Measurements from ENCODE around the gene VTA1. TPM values are rescaled to one million over a fixed set of nuclear protein-coding genes. Genes with fewer than 3 reads are reported as not detected.

The VTA1 gene
- total and polyA plus RNA-seq, 2 of the 13 experiments (the other 11 are each of a cell fraction or from before 2014, with no cell fraction given): 70.7 to 89.1 TPM

DNA sequence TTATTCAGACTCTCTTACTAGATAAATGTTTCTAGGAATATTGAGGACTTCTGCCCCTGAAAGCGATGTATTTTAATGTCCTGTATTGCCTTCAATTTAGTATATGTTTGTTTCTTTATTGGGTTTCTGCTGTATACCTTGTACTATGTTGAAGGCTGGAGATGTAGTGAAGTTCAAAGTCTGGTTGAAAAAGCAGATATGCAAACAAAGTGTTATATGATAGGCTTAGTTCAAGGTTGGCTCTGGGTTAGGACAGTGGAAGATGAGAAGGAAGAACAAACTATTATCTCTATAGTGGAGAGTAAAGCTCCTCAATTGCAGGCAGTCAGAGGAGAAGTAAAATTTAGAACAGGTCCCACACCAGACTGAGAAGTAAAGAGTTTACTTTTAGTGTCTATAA lies 118.4 kb downstream of the VTA1 start (continued):
- TF ChIP-seq, protein P1, sequence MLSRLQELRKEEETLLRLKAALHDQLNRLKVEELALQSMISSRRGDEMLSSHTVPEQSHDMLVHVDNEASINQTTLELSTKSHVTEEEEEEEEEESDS (CRISPR knock-in tag; IDR thresholded peaks at IDR 0.05; ENCODE audit: borderline replicate concordance): peak; percentile 58; the same call in 1 of the 2 replicates
- no peak for TF ChIP-seq GABPA (IDR thresholded peaks at IDR 0.05; ENCODE audit: low read depth, low read length)
- TF ChIP-seq GABPA (CRISPR knock-in tag; IDR thresholded peaks at IDR 0.05; ENCODE audit: low read depth): no peak
- TF ChIP-seq PPARG (CRISPR knock-in tag; conservative IDR thresholded peaks at IDR 0.05): peak; percentile 91
- TF ChIP-seq, protein P2, sequence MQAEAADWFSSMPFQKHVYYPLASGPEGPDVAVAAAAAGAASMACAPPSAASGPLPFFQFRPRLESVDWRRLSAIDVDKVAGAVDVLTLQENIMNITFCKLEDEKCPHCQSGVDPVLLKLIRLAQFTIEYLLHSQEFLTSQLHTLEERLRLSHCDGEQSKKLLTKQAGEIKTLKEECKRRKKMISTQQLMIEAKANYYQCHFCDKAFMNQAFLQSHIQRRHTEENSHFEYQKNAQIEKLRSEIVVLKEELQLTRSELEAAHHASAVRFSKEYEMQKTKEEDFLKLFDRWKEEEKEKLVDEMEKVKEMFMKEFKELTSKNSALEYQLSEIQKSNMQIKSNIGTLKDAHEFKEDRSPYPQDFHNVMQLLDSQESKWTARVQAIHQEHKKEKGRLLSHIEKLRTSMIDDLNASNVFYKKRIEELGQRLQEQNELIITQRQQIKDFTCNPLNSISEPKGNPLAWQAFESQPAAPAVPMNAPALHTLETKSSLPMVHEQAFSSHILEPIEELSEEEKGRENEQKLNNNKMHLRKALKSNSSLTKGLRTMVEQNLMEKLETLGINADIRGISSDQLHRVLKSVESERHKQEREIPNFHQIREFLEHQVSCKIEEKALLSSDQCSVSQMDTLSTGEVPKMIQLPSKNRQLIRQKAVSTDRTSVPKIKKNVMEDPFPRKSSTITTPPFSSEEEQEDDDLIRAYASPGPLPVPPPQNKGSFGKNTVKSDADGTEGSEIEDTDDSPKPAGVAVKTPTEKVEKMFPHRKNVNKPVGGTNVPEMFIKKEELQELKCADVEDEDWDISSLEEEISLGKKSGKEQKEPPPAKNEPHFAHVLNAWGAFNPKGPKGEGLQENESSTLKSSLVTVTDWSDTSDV (CRISPR knock-in tag; IDR thresholded peaks at IDR 0.05): no peak
- TF ChIP-seq NR2F6 (IDR thresholded peaks at IDR 0.05): peak; percentile 78
- peak; percentile 84 for TF ChIP-seq NR2F6 (CRISPR knock-in tag; IDR thresholded peaks at IDR 0.05)
- peak; percentile 58; the same call in 1 of the 2 replicates for TF ChIP-seq KDM3A (CRISPR knock-in tag; IDR thresholded peaks at IDR 0.05; ENCODE audit: low read depth)
- peak; percentile 98 for TF ChIP-seq HNF4A (CRISPR knock-in tag; IDR thresholded peaks at IDR 0.05)
- no peak for TF ChIP-seq HDAC6 (IDR thresholded peaks at IDR 0.05; ENCODE audit: low read depth, low read length)
- peak; percentile 19; the same call in 1 of the 2 replicates for TF ChIP-seq NFYC (CRISPR knock-in tag; IDR thresholded peaks at IDR 0.05)
- TF ChIP-seq, protein P3, sequence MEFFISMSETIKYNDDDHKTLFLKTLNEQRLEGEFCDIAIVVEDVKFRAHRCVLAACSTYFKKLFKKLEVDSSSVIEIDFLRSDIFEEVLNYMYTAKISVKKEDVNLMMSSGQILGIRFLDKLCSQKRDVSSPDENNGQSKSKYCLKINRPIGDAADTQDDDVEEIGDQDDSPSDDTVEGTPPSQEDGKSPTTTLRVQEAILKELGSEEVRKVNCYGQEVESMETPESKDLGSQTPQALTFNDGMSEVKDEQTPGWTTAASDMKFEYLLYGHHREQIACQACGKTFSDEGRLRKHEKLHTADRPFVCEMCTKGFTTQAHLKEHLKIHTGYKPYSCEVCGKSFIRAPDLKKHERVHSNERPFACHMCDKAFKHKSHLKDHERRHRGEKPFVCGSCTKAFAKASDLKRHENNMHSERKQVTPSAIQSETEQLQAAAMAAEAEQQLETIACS (CRISPR knock-in tag; IDR thresholded peaks at IDR 0.05): no peak
- no peak for TF ChIP-seq ATF1 (CRISPR knock-in tag; IDR thresholded peaks at IDR 0.05)
- TF ChIP-seq, protein P4, sequence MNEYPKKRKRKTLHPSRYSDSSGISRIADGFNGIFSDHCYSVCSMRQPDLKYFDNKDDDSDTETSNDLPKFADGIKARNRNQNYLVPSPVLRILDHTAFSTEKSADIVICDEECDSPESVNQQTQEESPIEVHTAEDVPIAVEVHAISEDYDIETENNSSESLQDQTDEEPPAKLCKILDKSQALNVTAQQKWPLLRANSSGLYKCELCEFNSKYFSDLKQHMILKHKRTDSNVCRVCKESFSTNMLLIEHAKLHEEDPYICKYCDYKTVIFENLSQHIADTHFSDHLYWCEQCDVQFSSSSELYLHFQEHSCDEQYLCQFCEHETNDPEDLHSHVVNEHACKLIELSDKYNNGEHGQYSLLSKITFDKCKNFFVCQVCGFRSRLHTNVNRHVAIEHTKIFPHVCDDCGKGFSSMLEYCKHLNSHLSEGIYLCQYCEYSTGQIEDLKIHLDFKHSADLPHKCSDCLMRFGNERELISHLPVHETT (CRISPR knock-in tag; conservative IDR thresholded peaks at IDR 0.05): 0 out of 2 replicates have a peak, but pooled peaks have one; percentile 71
- no peak for TF ChIP-seq ZFP36L2 (CRISPR knock-in tag; IDR thresholded peaks at IDR 0.05)
- TF ChIP-seq JDP2 (CRISPR knock-in tag; IDR thresholded peaks at IDR 0.05; ENCODE audit: borderline replicate concordance): no peak
- TF ChIP-seq ZNF10 (CRISPR knock-in tag; IDR thresholded peaks at IDR 0.05; ENCODE audit: borderline replicate concordance, low read depth): no peak
- peak; percentile 56; the same call in 1 of the 2 replicates for TF ChIP-seq GATAD1 (CRISPR knock-in tag; IDR thresholded peaks at IDR 0.05)
- TF ChIP-seq, protein P5, sequence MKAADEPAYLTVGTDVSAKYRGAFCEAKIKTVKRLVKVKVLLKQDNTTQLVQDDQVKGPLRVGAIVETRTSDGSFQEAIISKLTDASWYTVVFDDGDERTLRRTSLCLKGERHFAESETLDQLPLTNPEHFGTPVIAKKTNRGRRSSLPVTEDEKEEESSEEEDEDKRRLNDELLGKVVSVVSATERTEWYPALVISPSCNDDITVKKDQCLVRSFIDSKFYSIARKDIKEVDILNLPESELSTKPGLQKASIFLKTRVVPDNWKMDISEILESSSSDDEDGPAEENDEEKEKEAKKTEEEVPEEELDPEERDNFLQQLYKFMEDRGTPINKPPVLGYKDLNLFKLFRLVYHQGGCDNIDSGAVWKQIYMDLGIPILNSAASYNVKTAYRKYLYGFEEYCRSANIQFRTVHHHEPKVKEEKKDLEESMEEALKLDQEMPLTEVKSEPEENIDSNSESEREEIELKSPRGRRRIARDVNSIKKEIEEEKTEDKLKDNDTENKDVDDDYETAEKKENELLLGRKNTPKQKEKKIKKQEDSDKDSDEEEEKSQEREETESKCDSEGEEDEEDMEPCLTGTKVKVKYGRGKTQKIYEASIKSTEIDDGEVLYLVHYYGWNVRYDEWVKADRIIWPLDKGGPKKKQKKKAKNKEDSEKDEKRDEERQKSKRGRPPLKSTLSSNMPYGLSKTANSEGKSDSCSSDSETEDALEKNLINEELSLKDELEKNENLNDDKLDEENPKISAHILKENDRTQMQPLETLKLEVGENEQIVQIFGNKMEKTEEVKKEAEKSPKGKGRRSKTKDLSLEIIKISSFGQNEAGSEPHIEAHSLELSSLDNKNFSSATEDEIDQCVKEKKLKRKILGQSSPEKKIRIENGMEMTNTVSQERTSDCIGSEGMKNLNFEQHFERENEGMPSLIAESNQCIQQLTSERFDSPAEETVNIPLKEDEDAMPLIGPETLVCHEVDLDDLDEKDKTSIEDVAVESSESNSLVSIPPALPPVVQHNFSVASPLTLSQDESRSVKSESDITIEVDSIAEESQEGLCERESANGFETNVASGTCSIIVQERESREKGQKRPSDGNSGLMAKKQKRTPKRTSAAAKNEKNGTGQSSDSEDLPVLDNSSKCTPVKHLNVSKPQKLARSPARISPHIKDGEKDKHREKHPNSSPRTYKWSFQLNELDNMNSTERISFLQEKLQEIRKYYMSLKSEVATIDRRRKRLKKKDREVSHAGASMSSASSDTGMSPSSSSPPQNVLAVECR (CRISPR knock-in tag; IDR thresholded peaks at IDR 0.05; ENCODE audit: borderline replicate concordance): peak; percentile 29; the same call in 1 of the 2 replicates
- peak in 1 of 2 experiments; percentile 35; a peak in 1 of 4 replicates for TF ChIP-seq NR2F1 (CRISPR knock-in tag; IDR thresholded peaks at IDR 0.05)
- TF ChIP-seq ZNF614 (CRISPR knock-in tag; IDR thresholded peaks at IDR 0.05; ENCODE audit: borderline replicate concordance): peak; percentile 87

Measured in HepG2 (cell line).